Activated CD8-positive, alpha-beta T cell treated with anti-CD3 and anti-CD28 coated beads for 36 hours (primary cell): ENCODE results near the gene LIN28B. TPM values are rescaled to one million over a fixed set of nuclear protein-coding genes. Genes with fewer than 3 reads are reported as not detected.

ENCODE experiments used
- ATAC-seq: fragments of 200-7000 bp; cut with Tn5 transposase; one replicate; pipeline ENCODE4 v1.10.0; 2021; ENCODE audit warnings: mild to moderate bottlenecking, moderate library complexity
- CTCF ChIA-PET: fragments of 350-600 bp; sonication (Branson Sonifier 250); formaldehyde crosslinking; loops from one replicate; lab custom pipeline; 2021; ENCODE audit warnings: antibody characterized with exemption; lab: Charles Lee
- POLR2A ChIA-PET: fragments of 350-600 bp; sonication (Branson Sonifier 250); formaldehyde crosslinking; loops from one replicate; lab custom pipeline; 2021; ENCODE audit warnings: antibody characterized with exemption; lab: Charles Lee
- DNase-seq: peaks from one replicate; pipeline ENCODE4 v3.0.0-alpha.2; 2020
- H3K27ac Mint-ChIP-seq: one replicate; pipeline ENCODE4 v1.8.0; 2021; ENCODE audit warnings: mild to moderate bottlenecking, mixed read lengths
- H3K27me3 Mint-ChIP-seq: one replicate; pipeline ENCODE4 v1.8.0; 2021; ENCODE audit warnings: mixed read lengths
- H3K36me3 Mint-ChIP-seq: one replicate; pipeline ENCODE4 v1.8.0; 2021; ENCODE audit warnings: low read depth, mixed read lengths
- H3K4me1 Mint-ChIP-seq: one replicate; pipeline ENCODE4 v1.8.0; 2021; ENCODE audit warnings: low read depth, mixed read lengths
- H3K4me3 Mint-ChIP-seq: one replicate; pipeline ENCODE4 v1.8.0; 2021; ENCODE audit warnings: mild to moderate bottlenecking, moderate library complexity, mixed read lengths
- H3K9me3 Mint-ChIP-seq: one replicate; pipeline ENCODE4 v1.8.0; 2021; ENCODE audit warnings: mixed read lengths
- CTCF ChIP-seq: fragments of 200-600 bp; IDR thresholded peaks from one replicate; pipeline ENCODE4 v1.8.0; 2022; ENCODE audit warnings: antibody characterized with exemption, mild to moderate bottlenecking
- intact Hi-C: fragments of 100-400 bp; cut with micrococcal nuclease; formaldehyde crosslinking; loops from one replicate; pipeline ENCODE4 v1.10.0; 2022
- total RNA-seq, 2 experiments: library from RNA; stranded (reverse); gene quantifications; one replicate each; pipeline ENCODE4 v1.2.3, GENCODE V29; 2021

LIN28B gene
- total RNA-seq, 2 experiments from 2014 or later: not detected

DNA sequence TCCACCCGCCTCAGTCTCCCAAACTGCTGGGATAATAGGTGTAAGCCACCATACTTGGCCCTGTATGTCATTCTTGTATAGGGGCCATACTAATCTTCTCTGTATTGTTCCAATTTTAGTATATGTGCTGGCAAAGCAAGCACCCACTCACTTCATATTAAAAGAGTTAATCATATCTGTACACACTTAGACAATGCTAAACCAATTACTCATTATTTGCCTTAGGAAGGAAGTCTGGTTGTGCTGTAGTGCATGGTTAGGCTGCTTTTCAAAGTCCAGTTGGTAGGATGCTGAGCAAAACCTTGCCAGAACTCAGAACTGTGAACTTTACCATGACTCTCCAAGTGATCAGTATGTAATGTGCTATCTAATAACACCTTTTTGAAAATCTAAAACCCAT, 88.6 kb downstream of the LIN28B start:
- no peak for ATAC-seq
- ChIA-PET POLR2A (no interaction called here), CTCF (no interaction called here)

GRCh38 chr6:105051941-105052471, 95.1 kb downstream of the LIN28B start:
- peaks cover 6% of the 10 kb centered on the region for H3K27me3 Mint-ChIP-seq
- ChIA-PET POLR2A (no interaction called here), CTCF (no interaction called here)
- no peaks in the 10 kb centered on the region for H3K9me3 Mint-ChIP-seq
- ATAC-seq (no peak), DNase-seq (no peak)
- H3K4me3 Mint-ChIP-seq: no peak overlapping the region
- intact Hi-C loops: no loop called here
- H3K27ac Mint-ChIP-seq: no peak overlapping the region
- no peak for TF ChIP-seq CTCF
- no peaks in the 10 kb centered on the region for H3K4me1 Mint-ChIP-seq
- H3K36me3 Mint-ChIP-seq: no peaks in the 10 kb centered on the region

More for the DNA sequence above, 88.6 kb downstream of the LIN28B start:
- no peak for TF ChIP-seq CTCF
- peaks cover 9% of the 10 kb centered on the region for H3K27me3 Mint-ChIP-seq
- no peak overlapping the region for H3K27ac Mint-ChIP-seq
- no peaks in the 10 kb centered on the region for H3K4me1 Mint-ChIP-seq
- H3K36me3 Mint-ChIP-seq: no peaks in the 10 kb centered on the region
- H3K9me3 Mint-ChIP-seq: no peaks in the 10 kb centered on the region
- intact Hi-C loops: no loop called here
- no peak for DNase-seq
- no peak overlapping the region for H3K4me3 Mint-ChIP-seq

DNA sequence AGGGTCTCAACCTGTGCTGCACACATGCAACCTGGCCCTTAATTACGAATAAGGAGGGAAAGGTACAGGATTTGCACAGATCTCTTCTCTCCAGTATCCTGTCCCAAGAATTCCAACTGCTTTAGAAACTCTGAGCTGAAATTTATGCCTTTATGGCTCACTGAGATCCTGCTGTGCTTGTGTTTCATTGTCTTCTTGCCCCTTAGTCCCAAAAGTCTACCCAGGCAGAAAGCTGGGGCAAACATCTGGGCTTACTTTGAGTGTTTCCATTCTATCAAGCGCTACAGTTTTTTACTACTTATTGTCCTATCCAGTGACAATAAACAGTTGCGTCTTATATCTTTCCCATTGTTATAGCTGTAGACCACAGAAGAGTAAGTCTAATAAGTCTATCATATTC, 99.7 kb downstream of the LIN28B start:
- Mint-ChIP-seq H3K4me1 (no peaks in the 10 kb centered on the region), H3K27me3 (peaks cover 20% of the 10 kb centered on the region), H3K36me3 (no peaks in the 10 kb centered on the region), H3K9me3 (no peaks in the 10 kb centered on the region), H3K27ac (no peak overlapping the region), H3K4me3 (no peak overlapping the region)
- POLR2A ChIA-PET: interaction anchor here (0.6 kb wide), 1 partner anchor 13 kb away, joined by 3 read pairs; no protein-coding TSS in a partner anchor
- DNase-seq (no peak), ATAC-seq (no peak)
- CTCF ChIA-PET: no interaction called here
- intact Hi-C loops: no loop called here
- no peak for TF ChIP-seq CTCF

DNA sequence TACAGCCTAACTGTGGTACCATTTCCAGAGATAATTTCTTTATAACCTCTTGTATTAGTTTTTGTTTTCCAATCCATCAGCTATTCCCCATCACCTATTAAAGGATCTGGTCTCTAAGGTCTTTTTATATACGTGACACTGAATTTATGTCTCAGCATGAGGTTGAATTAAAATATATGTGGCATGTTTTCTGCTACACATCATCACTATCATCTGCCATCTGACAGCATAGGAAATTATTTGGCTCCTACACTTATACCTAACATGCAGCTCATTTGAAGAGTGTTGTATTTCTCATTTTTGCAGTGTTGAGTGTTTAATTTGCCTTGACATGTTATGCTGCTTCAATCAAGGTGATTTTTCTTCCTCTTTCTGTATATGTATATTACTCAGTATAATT, 100.3 kb downstream of the LIN28B start:
- ATAC-seq (no peak), DNase-seq (no peak)
- H3K4me3 Mint-ChIP-seq: no peak overlapping the region
- no peak for TF ChIP-seq CTCF
- H3K27me3 Mint-ChIP-seq: peaks cover 23% of the 10 kb centered on the region
- no peaks in the 10 kb centered on the region for H3K4me1 Mint-ChIP-seq
- intact Hi-C loops: no loop called here
- CTCF ChIA-PET: no interaction called here
- H3K27ac Mint-ChIP-seq: no peak overlapping the region
- H3K9me3 Mint-ChIP-seq: no peaks in the 10 kb centered on the region
- POLR2A ChIA-PET: interaction anchor here (0.6 kb wide), 1 partner anchor 13 kb away, joined by 3 read pairs; no protein-coding TSS in a partner anchor
- H3K36me3 Mint-ChIP-seq: no peaks in the 10 kb centered on the region

- Mint-ChIP-seq H3K27me3 (peaks cover 26% of the 10 kb centered on the region), H3K4me1 (no peaks in the 10 kb centered on the region), H3K9me3 (no peaks in the 10 kb centered on the region), H3K36me3 (no peaks in the 10 kb centered on the region), H3K27ac (no peak overlapping the region), H3K4me3 (no peak overlapping the region)
- POLR2A ChIA-PET: no interaction called here
- TF ChIP-seq CTCF: no peak
- intact Hi-C loops: no loop called here
- no peak for ATAC-seq
- CTCF ChIA-PET: interaction anchor here (1.0 kb wide), 1 partner anchor 10 kb away, joined by 3 read pairs; no protein-coding TSS in a partner anchor
- no peak for DNase-seq
Observed at GRCh38 chr6:105058316-105058715, 101.4 kb downstream of the LIN28B start.
